HCT116 (cell line): Measurements from ENCODE around the gene CLASP1. TPM values are rescaled to one million over a fixed set of nuclear protein-coding genes. Genes with fewer than 3 reads are reported as not detected.

ENCODE experiments used
- ATAC-seq: fragments of 200-7000 bp; cut with Tn5 transposase; 2 replicates; pipeline ENCODE4 v1.9.1; 2020; ENCODE audit warnings: mild to moderate bottlenecking, moderate library complexity
- BruUV-seq: library from RNA; stranded (reverse); fragments of 400-500 nt; replicated peaks from 2 replicates; lab custom pipeline; 2021; lab: Mats Ljungman, UMichigan
- CTCF ChIA-PET: fragments of 300-600 bp; sonication (Branson Sonifier 250); formaldehyde crosslinking; loops from one replicate; lab custom pipeline; 2021; ENCODE audit warnings: antibody characterized with exemption; lab: Charles Lee
- POLR2A ChIA-PET: fragments of 300-600, 350-600 bp; sonication (Branson Sonifier 250); formaldehyde crosslinking; loops from one replicate; lab custom pipeline; 2021; ENCODE audit warnings: antibody characterized with exemption; lab: Charles Lee
- RAD21 ChIA-PET, 2 experiments: fragments of 300-600 bp; sonication (Branson Sonifier 250); formaldehyde crosslinking; loops; one replicate each; lab custom pipeline; 2023; ENCODE audit warnings: low total read pairs in 2 of 2; ENCODE audit not compliant: uncharacterized antibody in 2 of 2, unreplicated experiment in 2 of 2, low non-redundant PET in 1 of 2; lab: Charles Lee
- DNase-seq: peaks from one replicate; pipeline ENCODE4 v3.0.0-alpha.2; 2010; ENCODE audit warnings: low read depth, low spot score
- H2AFZ ChIP-seq: fragments of 200-600 bp; shearing (Covaris generic), sonication (generic); 2 replicates; pipeline ENCODE4 v1.6.1; 2017; ENCODE audit warnings: low read depth, mixed run types, mixed read lengths, antibody characterized with exemption, low read length; ENCODE audit not compliant: poor library complexity, severe bottlenecking
- H3K27ac ChIP-seq: 2 replicates; pipeline ENCODE4 v1.5.1; 2012; ENCODE audit warnings: low read depth, low read length
- H3K27me3 ChIP-seq: fragments of 200-600 bp; sonication (generic); 2 replicates; pipeline ENCODE4 v1.6.1; 2016; ENCODE audit warnings: mixed run types, low read length, mixed read lengths; ENCODE audit not compliant: insufficient read depth
- H3K36me3 ChIP-seq, 2 experiments: fragments of 200-500 bp in 1 of 2; fragments of 200-600 bp in 1 of 2; sonication (Bioruptor generic) in 1 of 2; sonication (generic) in 1 of 2; 2 replicates each; pipeline versions ENCODE4 v1.5.1 to v1.6.1; 2014 to 2016; ENCODE audit warnings: low read length in 2 of 2, inconsistent platforms in 1 of 2, mixed read lengths in 1 of 2, mixed run types in 1 of 2; ENCODE audit not compliant: insufficient read depth in 2 of 2, control insufficient read depth in 1 of 2
- H3K4me1 ChIP-seq, 2 experiments: fragments of 200-600 bp in 1 of 2; sonication (generic) in 1 of 2; 2 replicates each; pipeline versions ENCODE4 v1.5.1 to v1.6.1; 2012 to 2017; ENCODE audit warnings: low read length in 2 of 2, inconsistent platforms in 1 of 2, mild to moderate bottlenecking in 1 of 2, mixed read lengths in 1 of 2, mixed run types in 1 of 2, moderate library complexity in 1 of 2; ENCODE audit not compliant: insufficient read depth in 2 of 2, control insufficient read depth in 1 of 2
- H3K4me2 ChIP-seq: fragments of 200-600 bp; sonication (generic); 2 replicates; pipeline ENCODE4 v1.6.1; 2017; ENCODE audit warnings: mixed run types, low read length, mixed read lengths
- H3K4me3 ChIP-seq, 2 experiments: fragments of 200-600 bp in 1 of 2; sonication (generic) in 1 of 2; replicated peaks in 1 of 2; 2 replicates each; pipeline ENCODE4 v1.5.1; 2011 to 2016; ENCODE audit warnings: low read length in 2 of 2, control low read depth in 1 of 2, low read depth in 1 of 2, mild to moderate bottlenecking in 1 of 2, mixed read lengths in 1 of 2, mixed run types in 1 of 2
- H3K79me2 ChIP-seq: fragments of 200-600 bp; sonication (generic); 2 replicates; pipeline ENCODE4 v1.6.1; 2017; ENCODE audit warnings: mild to moderate bottlenecking, mixed run types, low read length, moderate library complexity, mixed read lengths; ENCODE audit not compliant: insufficient read depth
- H3K9ac ChIP-seq: fragments of 200-600 bp; sonication (generic); 2 replicates; pipeline ENCODE4 v1.6.1; 2016; ENCODE audit warnings: low read length, mixed read lengths
- H3K9me2 ChIP-seq: fragments of 200-600 bp; sonication (generic), shearing (Covaris generic); 2 replicates; pipeline ENCODE4 v1.6.1; 2017; ENCODE audit warnings: mixed run types, mild to moderate bottlenecking, moderate library complexity; ENCODE audit not compliant: insufficient read depth
- H3K9me3 ChIP-seq, 2 experiments: fragments of 200-500 bp in 1 of 2; fragments of 200-600 bp in 1 of 2; sonication (Bioruptor generic) in 1 of 2; sonication (generic) in 1 of 2; 2 replicates each; pipeline ENCODE4 v1.6.1; 2014 to 2017; ENCODE audit warnings: low read length in 2 of 2, mixed read lengths in 2 of 2, inconsistent platforms in 1 of 2, low read depth in 1 of 2, mild to moderate bottlenecking in 1 of 2, mixed run types in 1 of 2, moderate library complexity in 1 of 2; ENCODE audit not compliant: control insufficient read depth in 1 of 2, insufficient read depth in 1 of 2
- H4K20me1 ChIP-seq: fragments of 200-600 bp; sonication (generic), shearing (Covaris generic); 2 replicates; pipeline ENCODE4 v1.6.1; 2017; ENCODE audit warnings: mixed run types, mild to moderate bottlenecking, moderate library complexity; ENCODE audit not compliant: insufficient read depth
- ATF3 ChIP-seq: IDR thresholded peaks from 2 replicates; pipeline ENCODE4 v1.6.1; 2012
- CTCF ChIP-seq, 3 experiments: fragments of 200-600 bp in 1 of 3; sonication (generic) in 1 of 3; IDR thresholded peaks in 2 of 3; conservative IDR thresholded peaks in 1 of 3; 2 replicates each; pipeline ENCODE4 v1.5.1; 2012 to 2017; ENCODE audit warnings: low read depth in 2 of 3, low read length in 2 of 3, antibody characterized with exemption in 1 of 3, borderline replicate concordance in 1 of 3, control low read depth in 1 of 3, mild to moderate bottlenecking in 1 of 3, mixed read lengths in 1 of 3, mixed run types in 1 of 3, moderate library complexity in 1 of 3; ENCODE audit not compliant: insufficient read depth in 1 of 3
- EGR1 ChIP-seq: IDR thresholded peaks from 2 replicates; pipeline ENCODE4 v1.6.1; 2012; ENCODE audit warnings: low read depth
- ELF1 ChIP-seq: IDR thresholded peaks from 2 replicates; pipeline ENCODE4 v1.6.1; 2012; ENCODE audit warnings: low read depth, borderline replicate concordance
- EZH2phosphoT487 ChIP-seq: fragments of 200-600 bp; IDR thresholded peaks from 2 replicates; pipeline ENCODE4 v1.6.1; 2018; ENCODE audit warnings: antibody characterized with exemption, borderline replicate concordance
- SIN3A ChIP-seq: IDR thresholded peaks from 2 replicates; pipeline ENCODE4 v1.6.1; 2012; ENCODE audit warnings: low read depth
- SRF ChIP-seq: IDR thresholded peaks from 2 replicates; pipeline ENCODE4 v1.6.1; 2012; ENCODE audit warnings: low read depth
- TCF7L2 ChIP-seq: IDR thresholded peaks from 2 replicates; pipeline ENCODE4 v1.7.0; 2011; ENCODE audit warnings: borderline replicate concordance, inconsistent platforms; ENCODE audit not compliant: insufficient read depth, insufficient read length; ENCODE audit errors: extremely low read depth
- ZFX ChIP-seq: fragments of 450-650 bp; IDR thresholded peaks from 2 replicates; pipeline ENCODE4 v1.6.1; 2017
- ZNF274 ChIP-seq: fragments of 200-500 bp; sonication (Bioruptor generic); IDR thresholded peaks from 2 replicates; pipeline ENCODE4 v1.6.1; 2014; ENCODE audit warnings: mild to moderate bottlenecking, low read depth, low read length, inconsistent platforms
- intact Hi-C: fragments of 100-400 bp; cut with micrococcal nuclease; formaldehyde crosslinking; loops from 2 replicates; pipeline ENCODE4 v1.10.0; 2022
- total RNA-seq: library from RNA; stranded (reverse); gene quantifications from one replicate; pipeline ENCODE4 v1.2.1, GENCODE V29; 2021; ENCODE audit not compliant: unreplicated experiment

CLASP1 gene
- total RNA-seq, 1 experiment from 2014 or later: 41.9 TPM

- H3K79me2 ChIP-seq: peaks cover 48% of the 10 kb centered on the region
- intact Hi-C loops: no loop called here
- no peaks in the 10 kb centered on the region for H3K4me1 ChIP-seq
- H3K9me2 ChIP-seq: no peaks in the 10 kb centered on the region
- H3K9ac ChIP-seq: no peak overlapping the region
- H3K36me3 ChIP-seq: no peaks in the 10 kb centered on the region
- ChIA-PET CTCF (no interaction called here), POLR2A (no interaction called here), RAD21 (no interaction called here)
- no peak overlapping the region for H3K4me2 ChIP-seq
- no peaks in the 10 kb centered on the region for H3K9me3 ChIP-seq
- no peaks in the 10 kb centered on the region for H4K20me1 ChIP-seq
- H2AFZ ChIP-seq: no peak overlapping the region
- no peak for TF ChIP-seq ATF3
- no peak for TF ChIP-seq SRF
- no peak for TF ChIP-seq EGR1
- TF ChIP-seq ZFX: no peak
- TF ChIP-seq SIN3A: no peak
- TF ChIP-seq CTCF (IDR thresholded peaks at IDR 0.05 in 2 of 3, conservative IDR thresholded peaks at IDR 0.05 in 1 of 3; ENCODE audit: borderline replicate concordance in 1 of 3, insufficient read depth in 1 of 3, low read depth in 2 of 3, low read length in 2 of 3): no peak
- TF ChIP-seq ZNF274: no peak
- TF ChIP-seq ELF1: no peak
- TF ChIP-seq TCF7L2: no peak
- no peak for TF ChIP-seq EZH2phosphoT487
- no peaks in the 10 kb centered on the region for H3K27me3 ChIP-seq
- no peak overlapping the region for H3K4me3 ChIP-seq
- no peak for DNase-seq
- no TSS peak for BruUV-seq
- no peak overlapping the region for H3K27ac ChIP-seq
- no peak for ATAC-seq
Observed at GRCh38 chr2:121603185-121603584, 46.1 kb downstream of the CLASP1 start.
